ENCODE results near the gene PPM1M.

PPM1M gene

DNA sequence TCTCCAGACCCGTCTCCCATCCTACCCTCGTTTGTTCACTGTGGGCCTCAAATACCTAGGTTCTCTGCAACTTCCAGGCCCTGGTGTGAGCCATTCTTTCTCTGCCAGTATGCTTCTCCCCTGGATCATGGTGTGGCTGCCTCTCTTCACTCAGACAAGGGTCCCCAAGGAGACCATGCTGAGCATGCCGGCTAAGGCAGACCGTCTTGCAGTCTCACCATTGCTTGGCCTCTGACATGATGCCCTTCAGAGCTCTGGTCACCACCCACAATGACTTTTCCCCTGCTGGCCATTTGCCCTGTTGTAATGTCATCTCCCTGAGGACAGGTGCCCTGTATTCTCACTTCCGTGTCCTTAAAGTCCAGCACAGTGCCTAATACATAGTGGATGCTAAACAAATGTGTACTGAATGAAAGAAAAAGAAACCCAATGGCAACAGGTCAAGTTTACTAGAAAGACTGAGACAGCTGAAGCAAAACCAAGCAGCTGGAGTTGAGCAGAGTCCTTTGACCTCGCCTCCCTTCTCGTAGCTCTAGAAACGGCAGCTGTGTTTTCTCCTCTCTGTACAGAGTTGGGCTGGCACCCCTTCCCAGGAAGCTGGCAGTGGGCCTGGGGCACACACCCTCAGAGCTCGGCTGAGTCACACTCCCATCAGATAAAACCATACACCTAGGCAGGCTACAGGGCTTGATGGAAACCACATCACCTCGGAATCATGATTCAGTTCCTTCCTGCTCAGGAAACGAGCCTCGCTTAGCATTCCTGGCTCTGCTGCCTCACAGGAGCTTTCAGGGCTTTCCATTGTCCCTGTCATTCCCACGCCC, 28.8 kb upstream of the PPM1M start:
- peak; percentile 55 for DNase-seq

DNA sequence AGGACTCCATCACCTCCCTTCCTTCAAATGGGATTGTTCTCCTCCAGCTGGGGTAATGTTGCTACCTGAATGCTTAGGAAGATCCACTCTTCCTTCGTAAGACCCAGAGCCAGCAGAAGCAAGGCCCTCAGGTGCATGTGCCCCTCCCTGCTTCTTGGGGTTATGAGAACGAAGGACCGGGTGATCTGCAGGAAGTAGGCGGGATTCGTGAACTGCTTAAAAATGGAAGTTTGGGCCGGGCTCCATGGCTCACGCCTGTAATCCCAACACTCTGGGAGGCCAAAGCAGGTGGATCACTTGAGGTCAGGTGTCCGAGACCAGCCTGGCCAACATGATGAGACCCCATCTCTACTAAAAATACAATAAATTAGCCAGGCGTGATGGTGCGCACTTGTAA, 28.2 kb upstream of the PPM1M start:
- no peak for DNase-seq

DNA sequence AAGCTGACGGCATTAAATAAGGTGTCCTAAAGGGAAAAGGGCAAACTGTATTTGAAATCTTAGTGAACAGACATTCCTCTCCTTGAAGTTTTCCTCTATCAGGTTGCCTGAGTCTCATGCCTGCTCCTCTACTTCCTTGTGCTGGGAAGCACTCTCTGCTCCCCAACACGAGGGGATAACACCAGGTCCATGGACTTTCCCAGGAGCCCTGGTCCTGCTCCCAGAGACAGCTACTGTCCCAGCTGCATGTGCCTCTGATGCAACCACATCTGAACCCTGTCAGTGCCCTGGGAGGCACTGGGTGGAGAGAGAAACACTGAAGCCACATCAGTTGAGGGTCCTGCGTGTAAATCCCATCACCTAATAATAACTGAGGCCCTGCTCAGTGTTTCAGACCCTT, 27.5 kb upstream of the PPM1M start:
- no peak for DNase-seq

DNA sequence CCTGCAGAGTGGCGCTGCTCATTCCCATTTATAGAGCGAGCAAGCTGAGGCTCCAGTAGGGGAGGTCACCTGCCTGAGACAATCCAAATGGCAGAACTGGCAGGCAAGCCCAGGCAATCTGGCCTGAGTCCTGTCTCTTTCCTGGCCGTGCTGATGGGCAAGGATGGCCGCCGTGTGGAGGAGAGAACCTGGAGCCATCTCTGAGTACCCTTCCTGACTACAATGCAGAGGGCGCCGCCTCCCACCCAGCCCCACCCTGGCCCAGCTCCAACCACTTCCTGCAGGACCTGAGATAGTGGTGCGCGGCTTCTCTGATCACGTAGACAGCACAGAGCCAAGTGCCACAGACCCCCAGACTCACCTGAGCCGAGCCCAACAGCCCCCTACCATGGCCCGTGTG, 27.1 kb upstream of the PPM1M start:
- peak; percentile 42 for DNase-seq

DNA sequence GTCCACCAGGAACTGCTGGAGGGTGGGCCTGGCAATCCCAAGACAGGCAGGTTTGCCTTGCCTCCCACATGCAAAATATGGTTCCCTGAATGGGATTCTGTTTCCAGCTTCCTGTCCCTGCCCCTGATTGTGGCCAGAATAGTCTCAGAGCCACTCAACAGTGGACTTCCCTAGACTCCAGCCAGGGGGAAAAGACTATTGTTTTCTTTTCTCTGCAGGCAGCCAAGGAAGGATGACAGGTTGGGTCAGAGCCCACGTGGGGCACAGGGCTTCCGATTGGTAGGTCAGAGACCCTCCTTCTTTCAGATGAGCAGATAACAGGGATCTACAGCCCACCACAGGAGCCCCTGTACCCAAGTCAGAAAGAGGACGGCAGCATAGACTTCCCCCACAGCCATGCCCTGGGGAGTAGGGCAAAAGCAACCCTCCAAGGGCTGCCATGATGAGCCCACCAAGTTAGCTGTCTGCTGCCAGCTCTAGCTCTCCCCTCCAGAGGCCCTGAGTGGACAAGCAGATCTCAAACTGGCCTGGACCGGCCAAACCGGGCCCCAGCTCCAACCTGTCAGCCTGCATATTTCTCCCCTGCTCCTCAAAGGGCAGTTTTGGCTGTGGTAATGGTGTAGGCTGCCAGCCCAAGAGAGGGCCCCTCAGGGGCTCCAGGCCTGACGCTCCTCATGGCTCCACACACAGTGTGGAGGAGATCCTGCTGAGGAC, 26.5 kb upstream of the PPM1M start:
- DNase-seq = no peak

DNA sequence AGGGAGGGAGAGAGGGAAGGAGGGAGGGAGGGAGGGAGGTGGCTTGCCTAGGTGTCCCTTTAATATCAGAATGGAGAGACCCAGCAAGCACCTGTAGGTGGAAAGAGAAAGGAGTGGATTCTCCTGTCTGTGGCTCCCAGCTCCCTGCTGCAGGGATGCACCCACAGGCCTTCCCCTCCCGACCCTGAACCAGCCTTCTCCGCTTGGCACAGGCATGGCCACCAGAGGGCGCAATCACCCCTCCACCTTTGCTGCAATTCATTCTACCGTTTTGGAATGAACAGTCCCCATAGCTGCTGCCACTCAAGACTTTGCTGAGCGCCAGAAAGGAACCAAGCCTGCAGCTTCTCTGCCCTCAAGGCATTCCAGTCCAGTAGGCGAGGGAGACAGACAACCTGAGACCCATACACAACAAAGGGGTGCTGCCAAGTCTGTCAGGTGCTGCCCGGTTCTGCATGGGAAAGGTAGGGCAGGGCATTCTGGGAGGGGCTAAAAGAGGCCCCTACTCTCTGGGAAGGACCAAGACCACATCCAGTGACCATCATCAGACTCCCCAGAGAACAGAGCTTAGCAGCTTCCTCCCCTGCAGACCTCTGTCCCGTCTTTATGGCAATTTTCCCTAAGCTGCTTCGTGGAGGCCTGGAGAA, 25.1 kb upstream of the PPM1M start:
- DNase-seq = peak; percentile 87

DNA sequence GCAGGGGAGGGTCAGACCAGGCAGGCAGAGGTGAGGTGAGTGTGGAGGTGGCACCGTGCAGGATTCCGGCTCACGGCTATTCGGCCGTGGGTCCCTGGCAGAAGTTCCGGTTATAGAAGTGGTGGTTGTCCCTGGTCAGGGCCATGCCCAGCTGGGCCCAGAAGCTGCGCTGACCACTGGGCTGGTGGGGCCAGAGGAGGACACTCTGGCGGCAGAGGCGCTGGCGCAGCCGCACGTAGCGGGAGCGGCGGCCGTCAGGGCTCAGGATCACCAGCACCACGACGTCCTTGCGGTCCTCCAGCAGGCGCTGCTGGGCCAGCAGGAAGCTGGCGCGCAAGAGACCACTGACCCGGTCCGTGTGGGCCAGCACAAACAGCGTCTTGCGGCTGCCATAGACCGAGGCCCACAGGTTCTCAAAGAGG, 24.4 kb upstream of the PPM1M start:
- no peak for DNase-seq

DNA sequence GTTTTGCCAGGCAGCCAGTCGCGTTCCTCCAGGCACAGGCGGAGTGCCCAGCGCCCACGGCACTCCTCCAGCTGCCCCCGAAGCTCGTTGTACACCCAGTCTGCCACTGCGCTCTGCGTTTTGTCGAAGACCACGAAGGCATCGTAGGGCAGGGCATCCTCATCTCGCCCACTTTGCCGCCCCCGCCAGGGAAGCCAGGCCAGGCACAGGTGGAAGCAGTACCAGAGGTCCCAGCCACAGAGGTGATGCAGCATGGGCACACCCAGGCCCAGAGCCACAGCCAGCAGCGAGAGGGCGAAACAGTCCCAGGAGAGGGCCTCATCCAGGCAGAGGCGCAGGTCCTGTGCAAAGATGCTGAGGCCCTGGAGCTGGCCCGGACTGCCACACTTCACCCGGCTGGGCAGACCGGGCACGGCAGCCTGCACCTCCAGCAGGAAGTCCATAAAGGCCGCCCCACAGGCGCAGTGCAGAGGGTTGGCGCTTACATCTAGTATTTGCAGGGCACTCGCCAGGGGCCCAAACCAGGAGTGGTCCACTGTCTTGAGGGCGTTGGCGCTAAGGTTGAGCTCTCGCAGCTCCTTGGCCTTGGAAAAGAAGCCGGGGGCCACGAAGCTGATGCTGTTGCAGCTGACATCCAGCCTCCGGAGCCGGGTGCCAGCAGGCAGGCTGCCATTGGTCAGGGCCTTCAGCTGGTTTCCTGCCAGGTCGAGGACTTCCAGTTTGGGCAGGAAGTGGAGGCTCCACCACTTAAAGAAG, 23.8 kb upstream of the PPM1M start:
- DNase-seq = peak; percentile 75

DNA sequence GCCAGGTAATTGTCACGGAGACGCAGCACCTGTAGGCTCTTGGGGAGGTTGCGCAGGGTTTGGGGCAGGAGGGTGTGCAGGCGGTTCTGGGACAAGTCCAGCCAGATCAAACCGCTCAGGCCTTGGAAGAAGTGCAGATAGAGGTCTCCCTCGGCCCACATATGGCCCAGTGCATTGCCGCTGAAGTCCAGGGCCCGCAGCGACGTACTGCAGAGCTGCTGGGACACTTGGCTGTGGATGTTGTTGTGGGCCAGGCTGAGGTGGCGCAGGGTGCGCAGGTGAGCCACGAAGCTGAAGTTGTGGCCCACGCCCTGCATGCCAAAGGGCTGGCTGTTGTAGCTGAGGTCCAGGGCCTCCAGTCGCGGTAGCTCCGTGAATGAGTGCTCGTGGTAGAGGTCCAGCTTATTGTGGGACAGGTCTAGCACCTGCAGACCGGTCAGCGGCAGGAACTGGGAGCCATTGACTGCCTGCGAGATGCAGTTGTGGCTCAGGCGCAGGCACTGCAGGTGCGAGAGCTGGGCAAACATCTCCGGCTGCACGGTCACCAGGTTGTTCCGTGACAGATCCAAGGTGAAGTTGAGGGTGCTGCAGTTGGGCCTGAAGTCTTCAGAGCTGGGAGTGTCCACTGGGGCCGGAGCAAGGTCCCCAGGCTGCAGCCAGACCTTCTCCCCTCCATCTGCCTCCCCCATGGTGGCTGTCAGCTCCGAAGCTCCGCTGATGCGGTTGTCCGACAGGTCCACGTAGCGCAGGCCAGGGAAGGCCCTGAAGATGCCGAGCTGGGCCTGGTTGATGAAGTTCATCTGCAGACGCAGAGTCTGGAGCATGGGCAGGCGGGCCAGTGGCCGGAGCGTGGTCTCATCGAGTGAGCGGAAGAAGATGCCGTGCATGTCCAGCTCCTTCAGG, 23.0 kb upstream of the PPM1M start:
- DNase-seq = no peak

DNA sequence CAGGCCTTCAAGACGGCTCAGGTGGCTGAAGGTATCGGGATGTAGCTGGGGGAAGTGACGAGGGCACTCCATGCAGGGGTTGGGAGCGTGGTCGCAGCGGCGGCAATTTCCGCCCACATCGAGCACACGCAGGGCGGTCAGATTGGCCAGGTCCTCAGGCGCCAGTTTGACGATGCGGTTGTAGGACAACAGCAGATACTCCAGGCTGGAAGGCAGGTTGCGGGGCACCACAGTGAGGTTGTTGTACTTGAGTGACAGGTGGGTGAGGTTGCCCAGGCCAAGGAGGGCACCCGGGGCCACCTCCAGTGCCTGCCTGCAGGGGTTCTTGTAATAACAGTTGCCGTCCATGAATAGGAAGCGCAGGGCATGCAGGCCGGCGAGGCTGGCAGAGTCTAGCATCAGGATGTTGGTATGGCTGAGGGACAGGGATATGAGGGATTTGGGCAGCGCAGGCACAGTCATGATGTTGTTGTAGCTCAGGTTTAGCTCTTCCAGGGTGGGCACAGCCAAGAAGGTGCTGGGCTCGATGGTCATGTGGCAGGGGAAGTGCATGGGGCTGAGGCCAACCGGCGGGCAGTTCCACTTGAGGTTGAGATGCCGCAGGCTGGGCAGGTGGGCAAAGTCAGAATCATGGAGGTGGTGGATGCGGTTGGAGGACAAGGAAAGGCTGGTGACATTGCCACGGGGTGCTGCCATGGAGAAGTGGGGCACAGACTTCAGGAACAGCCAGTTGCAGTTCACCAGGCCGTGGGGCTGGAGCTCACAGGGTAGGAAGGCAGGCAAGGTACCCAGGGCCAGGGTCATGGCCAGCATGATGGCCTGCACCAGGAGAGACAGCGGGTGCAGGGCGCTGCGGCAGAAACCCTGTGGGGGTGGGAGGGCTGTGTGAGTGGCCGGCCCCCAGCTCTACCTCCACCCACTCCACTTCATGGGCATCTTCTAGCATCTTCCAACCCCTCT, 21.8 kb upstream of the PPM1M start:
- no peak for DNase-seq

DNA sequence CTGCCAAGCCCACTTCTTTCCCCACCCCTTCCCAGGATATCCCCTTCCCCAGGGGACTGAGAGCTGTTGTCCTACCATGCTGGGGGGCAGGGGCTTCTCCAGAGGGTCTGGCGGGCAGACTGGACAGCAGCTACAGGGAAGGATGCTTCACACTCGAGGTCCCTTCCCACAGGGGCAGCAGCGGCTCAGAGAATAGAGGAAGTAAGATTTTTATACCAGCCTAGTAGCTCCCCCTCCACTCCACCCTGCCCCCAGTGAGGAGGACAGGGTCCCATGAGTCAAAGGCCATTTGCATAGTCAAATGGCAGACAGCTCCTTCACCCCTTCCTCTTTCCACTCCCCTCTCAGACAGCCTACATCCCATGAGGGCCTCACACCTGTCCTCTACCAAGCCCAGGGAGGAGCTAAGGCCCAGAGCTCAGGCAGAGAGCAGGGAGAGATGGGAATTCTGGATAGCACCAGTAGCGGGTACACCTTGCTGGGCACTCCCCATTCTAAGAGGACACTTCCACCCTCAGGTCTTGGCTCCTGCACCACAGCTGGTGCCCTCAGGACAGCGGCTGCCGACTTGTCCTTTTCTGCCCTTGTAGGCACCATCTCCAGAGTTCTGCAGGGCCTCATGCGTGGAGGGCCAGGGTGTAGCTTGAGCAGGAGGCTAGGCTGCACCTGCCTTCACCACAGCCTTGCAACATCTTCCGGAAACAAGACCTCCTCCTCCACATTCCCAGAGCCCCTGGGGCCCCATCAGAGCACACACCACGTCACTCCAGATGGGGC, 19.9 kb upstream of the PPM1M start, which contains the start of gene TLR9:
Gene TLR9 (minus strand): TSS at position 194 of the 777 bp plus-strand sequence. CDS start 116 bp downstream, at position 78.
- DNase-seq = no peak

DNA sequence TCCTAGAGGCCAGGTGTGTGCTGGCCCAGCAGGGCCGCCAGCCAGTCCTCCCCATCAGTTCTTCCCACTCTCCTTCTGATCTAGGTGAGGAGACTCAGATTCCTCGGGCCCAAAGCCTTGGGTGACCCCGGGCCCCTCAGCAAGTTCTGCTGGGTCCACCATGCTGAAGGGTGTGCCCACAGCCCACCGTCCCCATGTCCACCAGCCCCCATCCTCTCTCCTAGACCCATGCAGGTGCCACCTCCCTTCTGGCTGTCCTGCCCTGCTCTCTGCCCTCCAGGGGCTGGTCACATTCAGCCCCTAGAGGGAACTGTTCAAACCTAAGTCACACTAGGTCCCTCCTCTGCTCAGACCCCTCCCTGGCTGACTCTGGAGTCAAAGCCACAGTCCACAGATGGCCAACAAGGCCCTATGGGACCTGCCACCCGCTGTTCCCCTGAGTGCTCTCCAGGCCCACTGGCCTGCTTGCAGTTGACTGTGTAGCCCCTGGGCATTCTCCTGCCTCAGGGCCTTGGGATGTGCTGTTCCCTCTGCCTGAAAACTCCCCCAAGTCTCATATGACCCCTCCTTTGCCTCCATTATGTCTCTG, 19.2 kb upstream of the PPM1M start:
- DNase-seq = no peak

DNA sequence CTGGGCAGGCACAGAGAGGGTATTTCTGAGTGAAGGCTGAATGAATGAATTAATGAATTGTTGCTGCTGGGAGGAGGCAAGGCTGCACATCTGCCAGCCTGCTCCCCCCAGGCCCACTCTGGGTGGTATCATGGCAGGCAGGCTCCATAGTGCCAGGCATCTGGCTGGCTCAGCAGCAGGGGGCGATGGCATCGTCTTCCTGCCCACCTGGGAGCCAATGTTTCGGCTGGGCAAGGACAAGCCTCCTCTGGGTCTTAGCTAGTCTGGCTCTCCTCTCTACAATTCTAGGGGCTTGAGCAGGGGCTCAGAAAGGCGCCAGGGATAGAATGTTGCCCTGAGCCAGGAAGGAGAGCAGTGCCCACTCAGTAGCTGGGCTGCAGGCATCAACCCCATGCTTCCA, 18.4 kb upstream of the PPM1M start:
- DNase-seq = no peak

DNA sequence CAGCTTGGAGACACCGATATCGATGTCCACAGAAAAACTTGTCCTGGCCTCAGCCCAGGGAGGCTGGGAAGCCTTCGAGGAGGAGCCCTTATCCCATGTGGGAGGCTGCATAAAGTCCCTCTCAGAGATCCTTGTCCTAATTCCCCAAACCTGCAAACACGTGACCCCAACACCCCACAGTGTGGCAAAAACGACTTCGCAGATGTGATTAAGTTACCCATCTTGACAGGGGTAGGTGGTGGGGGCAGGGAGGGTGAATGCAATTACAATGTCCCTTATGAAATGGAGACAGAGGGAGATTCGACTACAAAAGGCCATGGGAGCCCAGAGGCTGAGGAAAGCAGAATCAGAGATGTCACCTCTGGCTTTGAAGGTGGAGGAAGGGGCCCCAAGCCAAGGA, 17.8 kb upstream of the PPM1M start:
- DNase-seq = no peak

DNA sequence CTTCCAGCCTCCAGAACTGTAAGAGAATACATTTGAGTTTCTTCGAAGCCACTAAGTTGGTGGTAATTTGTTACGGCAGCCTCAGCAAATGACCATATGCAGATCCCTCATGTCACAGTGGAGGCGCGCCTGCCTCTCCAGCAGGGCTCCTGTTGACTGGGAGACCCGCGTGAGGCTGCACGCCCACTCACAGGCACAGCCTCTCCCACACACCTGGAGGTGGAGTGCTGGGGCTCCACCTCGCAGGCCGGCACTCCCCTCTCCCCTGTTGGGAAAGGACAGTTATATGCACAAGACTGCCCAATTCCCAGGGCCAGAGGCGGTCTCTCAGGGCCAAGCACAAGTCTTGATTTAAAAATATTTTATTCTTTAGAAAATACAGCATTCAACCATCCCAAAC, 17.3 kb upstream of the PPM1M start:
- DNase-seq = no peak

DNA sequence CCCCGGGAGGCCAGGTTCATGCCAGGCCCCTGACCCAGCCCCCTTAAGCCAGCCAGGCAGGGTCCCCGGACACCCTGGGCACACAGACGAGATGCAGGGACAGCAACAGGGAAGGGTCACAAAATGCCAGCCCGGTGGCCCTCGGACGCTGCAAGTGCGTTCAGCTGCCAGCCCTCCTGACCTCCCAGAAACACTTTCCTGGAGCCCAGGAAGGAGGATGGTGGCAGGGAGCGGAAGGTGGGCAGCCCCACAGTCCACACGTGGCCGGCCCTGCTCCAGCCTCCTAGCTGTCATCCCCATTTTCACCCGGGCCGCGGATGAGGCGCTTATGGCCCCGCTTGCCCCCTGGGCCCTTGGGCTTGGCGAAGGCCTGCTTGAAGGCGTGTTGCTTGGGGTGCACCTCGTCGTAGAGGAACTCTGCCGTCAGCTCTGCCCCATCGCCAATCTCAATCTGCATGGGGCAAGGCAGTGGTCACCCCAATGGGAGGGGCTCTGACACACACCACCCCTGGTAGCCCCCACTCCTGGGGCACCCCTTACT, 16.7 kb upstream of the PPM1M start:
- DNase-seq = no peak

DNA sequence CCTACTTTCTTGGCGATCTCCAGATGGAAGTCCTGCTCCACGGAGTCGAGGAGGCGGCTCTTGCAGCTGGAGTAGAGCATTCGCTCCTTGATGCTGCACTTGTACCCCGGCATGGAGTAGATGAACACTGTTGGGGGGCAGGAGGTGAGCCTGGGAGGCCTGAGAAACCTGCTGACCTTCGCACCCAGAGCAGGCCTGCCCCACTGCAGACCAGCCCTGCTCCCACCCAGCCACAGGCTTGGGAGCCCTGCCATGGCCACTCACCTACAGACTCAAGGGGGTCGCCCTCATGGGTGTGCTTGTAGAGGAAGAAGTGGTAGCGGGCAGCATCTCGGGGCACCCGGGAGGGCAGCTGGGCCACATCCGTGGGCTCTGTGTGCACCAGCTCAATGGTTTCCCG, 15.9 kb upstream of the PPM1M start:
- no peak for DNase-seq

DNA sequence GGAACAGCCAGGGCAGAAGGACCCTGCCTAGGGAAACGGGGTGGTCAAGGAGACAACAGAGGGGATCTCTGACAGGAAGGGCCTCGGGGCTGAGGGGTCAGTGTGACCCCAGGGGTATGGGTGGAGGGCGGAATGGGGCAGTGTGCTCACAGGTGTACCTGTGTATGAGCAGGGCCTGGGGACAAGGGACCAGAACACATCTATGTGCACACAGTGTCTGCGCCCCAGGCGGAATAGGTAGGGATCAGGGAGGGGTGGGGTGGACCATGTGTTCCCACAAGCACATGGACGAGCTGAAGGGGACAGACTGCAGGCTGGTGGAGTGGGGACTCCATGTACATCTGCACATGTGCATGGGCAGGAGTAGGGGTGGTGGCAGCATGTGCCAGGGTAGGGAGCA, 15.1 kb upstream of the PPM1M start:
- no peak for DNase-seq

DNA sequence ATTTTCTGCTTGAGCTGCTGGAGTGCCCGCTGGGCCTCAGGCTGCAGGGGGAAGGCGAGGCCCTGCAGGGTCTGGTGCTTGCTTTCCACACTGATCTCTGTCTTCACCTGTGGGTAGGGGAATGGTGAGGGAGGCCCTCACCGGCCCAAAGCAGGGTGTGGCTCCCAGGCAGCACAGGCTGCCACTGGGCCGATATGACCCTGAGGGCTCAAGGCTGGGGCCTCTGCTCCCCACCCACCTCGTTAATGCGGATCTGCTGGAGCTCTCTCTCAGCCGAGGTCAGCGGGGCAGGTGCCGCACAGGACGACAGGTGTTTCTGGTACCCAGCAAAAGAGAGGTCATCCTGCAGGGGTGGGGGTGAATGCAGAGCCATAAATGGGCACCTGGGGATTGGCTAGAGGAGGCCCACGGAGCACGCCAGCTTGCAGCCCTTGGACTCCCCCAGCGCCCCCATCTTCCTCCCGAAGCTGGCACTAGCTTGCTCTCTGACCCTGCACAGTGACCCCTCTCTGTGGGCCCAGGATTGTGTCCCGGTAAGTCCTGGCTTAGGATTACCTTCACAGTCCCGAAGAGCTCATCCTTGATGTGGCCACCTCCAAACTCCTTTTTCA, 14.6 kb upstream of the PPM1M start:
- DNase-seq = no peak
